MM.1S (cell line): ENCODE data around the gene MRPL28.
A peak's percentile ranks its signal among the peaks of the same experiment; 100 is the strongest.

Source experiments
- DNase-seq: peaks from one replicate; pipeline ENCODE4 v3.0.0-alpha.2; 2015
- H2AFZ ChIP-seq: fragments of 300-600 bp; sonication (generic); 2 replicates; pipeline ENCODE4 v1.6.0; 2016; ENCODE audit warnings: antibody characterized with exemption, low read length
- H3F3A ChIP-seq: fragments of 300-600 bp; sonication (generic); 2 replicates; pipeline ENCODE4 v1.6.1; 2016; ENCODE audit warnings: mild to moderate bottlenecking, antibody characterized with exemption, low read length, moderate library complexity, mixed read lengths; ENCODE audit not compliant: insufficient read depth
- H3K27ac ChIP-seq: fragments of 300-600 bp; sonication (generic); 2 replicates; pipeline ENCODE4 v1.5.1; 2016; ENCODE audit warnings: mild to moderate bottlenecking, low read length
- H3K27me3 ChIP-seq: fragments of 300-600 bp; sonication (generic); replicated peaks from 2 replicates; pipeline ENCODE4 v1.6.0; 2016; ENCODE audit warnings: low read length; ENCODE audit not compliant: insufficient read depth
- H3K36me3 ChIP-seq: fragments of 300-600 bp; sonication (generic); replicated peaks from 2 replicates; pipeline ENCODE4 v1.6.1; 2016; ENCODE audit warnings: mild to moderate bottlenecking, low read length, mixed read lengths; ENCODE audit not compliant: insufficient read depth
- H3K4me1 ChIP-seq: fragments of 300-600 bp; sonication (generic); 2 replicates; pipeline ENCODE4 v1.6.1; 2016; ENCODE audit warnings: low read length, mixed read lengths
- H3K4me2 ChIP-seq: fragments of 300-600 bp; sonication (generic); 2 replicates; pipeline ENCODE4 v1.6.0; 2016; ENCODE audit warnings: low read depth, low read length
- H3K4me3 ChIP-seq: fragments of 300-600 bp; sonication (generic); 2 replicates; pipeline ENCODE4 v1.5.1; 2016; ENCODE audit warnings: low read length, mixed read lengths
- H3K79me2 ChIP-seq: fragments of 300-600 bp; sonication (generic); 2 replicates; pipeline ENCODE4 v1.6.1; 2016; ENCODE audit warnings: mixed run types, low read length, mixed read lengths
- H3K9ac ChIP-seq: fragments of 300-600 bp; sonication (generic); 2 replicates; pipeline ENCODE4 v1.6.1; 2016; ENCODE audit warnings: low read length, mixed read lengths
- H3K9me2 ChIP-seq: fragments of 300-600 bp; sonication (generic); replicated peaks from 2 replicates; pipeline ENCODE4 v1.6.1; 2016; ENCODE audit warnings: mild to moderate bottlenecking, low read length, mixed read lengths; ENCODE audit not compliant: insufficient read depth
- H3K9me3 ChIP-seq: fragments of 300-600 bp; sonication (generic); replicated peaks from 2 replicates; pipeline ENCODE4 v1.6.1; 2016; ENCODE audit warnings: mild to moderate bottlenecking, low read length, mixed read lengths; ENCODE audit not compliant: insufficient read depth
- H4K20me1 ChIP-seq: fragments of 300-600 bp; sonication (generic); 2 replicates; pipeline ENCODE4 v1.6.1; 2016; ENCODE audit warnings: mild to moderate bottlenecking, low read length, moderate library complexity, mixed read lengths; ENCODE audit not compliant: insufficient read depth
- CTCF ChIP-seq: fragments of 300-600 bp; sonication (generic); IDR thresholded peaks from 2 replicates; pipeline ENCODE4 v1.5.1; 2016; ENCODE audit warnings: antibody characterized with exemption, low read length, mixed read lengths
- EZH2 ChIP-seq: fragments of 300-600 bp; sonication (generic); optimal IDR thresholded peaks from 2 replicates; pipeline ENCODE3; 2017; ENCODE audit warnings: low read depth, mild to moderate bottlenecking, antibody characterized with exemption, low read length, mixed read lengths
- EZH2phosphoT487 ChIP-seq: fragments of 300-600 bp; sonication (generic); IDR thresholded peaks from 2 replicates; pipeline ENCODE4 v1.6.1; 2018; ENCODE audit warnings: antibody characterized with exemption, low read length

MRPL28 gene

GRCh38 chr16:386641-387156, 16.4 kb upstream of the MRPL28 start:
- Histone ChIP-seq H3K9me2 (no peaks in the 10 kb centered on the region), H3K9me3 (no peaks in the 10 kb centered on the region), H2AFZ (peak overlapping the region; percentile 27), H3K27ac (peak overlapping the region; percentile 63; the same call in 1 of the 2 replicates), H3F3A (peaks cover 13% of the 10 kb centered on the region), H3K79me2 (peaks cover 3% of the 10 kb centered on the region; the same call in 1 of the 2 replicates), H3K36me3 (no peaks in the 10 kb centered on the region), H3K27me3 (no peaks in the 10 kb centered on the region), H3K9ac (peak overlapping the region; percentile 21; the same call in 1 of the 2 replicates), H4K20me1 (no peaks in the 10 kb centered on the region), H3K4me2 (peak overlapping the region; percentile 71; the same call in 1 of the 2 replicates), H3K4me1 (peaks cover 17% of the 10 kb centered on the region), H3K4me3 (no peak overlapping the region)
- no peak for TF ChIP-seq EZH2phosphoT487
- TF ChIP-seq EZH2: no peak
- no peak for TF ChIP-seq CTCF
- DNase-seq: peak; percentile 59

- Histone ChIP-seq H3K9me2 (no peaks in the 10 kb centered on the region), H3K27ac (no peak overlapping the region)
Observed at GRCh38 chr16:383326-384051, 13.2 kb upstream of the MRPL28 start.

More at GRCh38 chr16:383326-384051, 13.2 kb upstream of the MRPL28 start:
- Histone ChIP-seq H3K27me3 (no peaks in the 10 kb centered on the region), H3K9ac (no peak overlapping the region), H2AFZ (no peak overlapping the region), H3K4me1 (peaks cover 16% of the 10 kb centered on the region), H3K4me2 (peak overlapping the region; percentile 100; the same call in 1 of the 2 replicates), H3K79me2 (peaks cover 29% of the 10 kb centered on the region), H3K4me3 (no peak overlapping the region), H3K9me3 (no peaks in the 10 kb centered on the region), H3K36me3 (no peaks in the 10 kb centered on the region), H4K20me1 (no peaks in the 10 kb centered on the region), H3F3A (peaks cover 13% of the 10 kb centered on the region)
- no peak for TF ChIP-seq EZH2phosphoT487
- no peak for TF ChIP-seq CTCF
- TF ChIP-seq EZH2: no peak
- no peak for DNase-seq
